Large intestine (tissue), 3 donors: Measurements from ENCODE around the gene SIRT6. TPM values are rescaled to one million over a fixed set of nuclear protein-coding genes. Genes with fewer than 3 reads are reported as not detected.
A peak's percentile ranks its signal among the peaks of the same experiment; 100 is the strongest.
"Not testable (repeated sequence)": the region's sequence is repeated elsewhere in the genome, so short reads cannot be mapped to it uniquely, and the experiment has no call there.

ENCODE experiments used
- DNase-seq, 2 donors: peaks; one replicate each; pipeline versions ENCODE4 v3.0.0 to v3.0.0-alpha.2; 2013
- H3K27ac ChIP-seq: one replicate; pipeline ENCODE4 v1.5.1; 2013; ENCODE audit warnings: low read length
- H3K27me3 ChIP-seq: 2 replicates; pipeline ENCODE4 v1.6.1; 2013; ENCODE audit warnings: low read length; ENCODE audit not compliant: control insufficient read depth, insufficient read depth
- H3K36me3 ChIP-seq: 2 replicates; pipeline ENCODE4 v1.6.1; 2013; ENCODE audit warnings: low read length; ENCODE audit not compliant: control insufficient read depth, insufficient read depth
- H3K4me1 ChIP-seq: one replicate; pipeline ENCODE4 v1.6.1; 2013; ENCODE audit warnings: low read length; ENCODE audit not compliant: control insufficient read depth, insufficient read depth
- H3K4me3 ChIP-seq: one replicate; pipeline ENCODE4 v1.5.1; 2013; ENCODE audit warnings: low read length
- H3K9me3 ChIP-seq: one replicate; pipeline ENCODE4 v1.6.1; 2013; ENCODE audit warnings: mild to moderate bottlenecking, low read depth, low read length, moderate library complexity; ENCODE audit not compliant: control insufficient read depth
- WGBS: methylation state at CpG from one replicate; pipeline ENCODE4 v1.1.5; 2013; ENCODE audit warnings: low lambda C conversion rate; ENCODE audit not compliant: insufficient coverage; 5-methylcytosine and 5-hydroxymethylcytosine counted together
- polyA plus RNA-seq: library from polyadenylated mRNA; unstranded; fragments of 120-200 nt; gene quantifications from one replicate; pipeline ENCODE4 v1.2.1, GENCODE V29; 2013

Gene SIRT6
- polyA plus RNA-seq, 1 donor, result 27.8 TPM

GRCh38 chr19:4174895-4175668 lies 7.3 kb downstream of the SIRT6 start:
- no peaks in the 10 kb centered on the region for H3K27me3 ChIP-seq
- H3K4me3 ChIP-seq, result no peak overlapping the region
- H3K36me3 ChIP-seq, result peaks cover 43% of the 10 kb centered on the region
- H3K9me3 ChIP-seq, result no peaks in the 10 kb centered on the region
- no peak overlapping the region for H3K27ac ChIP-seq
- no CpG with 5 or more reads among the region's 41 CpGs for WGBS
- peaks cover 16% of the 10 kb centered on the region for H3K4me1 ChIP-seq
- no peak for DNase-seq

- no peak for DNase-seq
- Histone ChIP-seq H3K36me3 (peaks cover 43% of the 10 kb centered on the region), H3K4me3 (no peak overlapping the region), H3K27ac (no peak overlapping the region), H3K9me3 (no peaks in the 10 kb centered on the region), H3K27me3 (no peaks in the 10 kb centered on the region), H3K4me1 (peaks cover 16% of the 10 kb centered on the region)
- no CpG with 5 or more reads among the region's 21 CpGs for WGBS
Observed at GRCh38 chr19:4174213-4174894, 8.0 kb downstream of the SIRT6 start.

GRCh38 chr19:4173479-4174212 lies 8.7 kb downstream of the SIRT6 start:
- WGBS, result no CpG with 5 or more reads among the region's 11 CpGs
- DNase-seq, result no peak
- no peak overlapping the region for H3K27ac ChIP-seq

GRCh38 chr19:4172861-4173473 lies 9.4 kb downstream of the SIRT6 start:
- Histone ChIP-seq H3K9me3 (no peaks in the 10 kb centered on the region), H3K4me1 (peaks cover 16% of the 10 kb centered on the region), H3K27ac (no peak overlapping the region), H3K36me3 (peaks cover 42% of the 10 kb centered on the region), H3K27me3 (no peaks in the 10 kb centered on the region), H3K4me3 (peak overlapping the region; percentile 6)
- no CpG with 5 or more reads among the region's 45 CpGs for WGBS
- DNase-seq, result peak; percentile 57 to 71

More at GRCh38 chr19:4173479-4174212, 8.7 kb downstream of the SIRT6 start:
- Histone ChIP-seq H3K27me3 (no peaks in the 10 kb centered on the region), H3K4me3 (peak overlapping the region; percentile 6), H3K4me1 (peaks cover 16% of the 10 kb centered on the region), H3K36me3 (peaks cover 38% of the 10 kb centered on the region), H3K9me3 (no peaks in the 10 kb centered on the region)

- Histone ChIP-seq H3K4me1 (peaks cover 16% of the 10 kb centered on the region), H3K36me3 (peaks cover 36% of the 10 kb centered on the region), H3K9me3 (no peaks in the 10 kb centered on the region), H3K4me3 (no peak overlapping the region), H3K27me3 (no peaks in the 10 kb centered on the region), H3K27ac (no peak overlapping the region)
- WGBS, result no CpG with 5 or more reads among the region's 22 CpGs
- DNase-seq, result no peak
Observed at GRCh38 chr19:4171676-4172075, 10.7 kb downstream of the SIRT6 start.

GRCh38 chr19:4164262-4164661 lies 18.1 kb downstream of the SIRT6 start:
- Histone ChIP-seq H3K27me3 (no peaks in the 10 kb centered on the region), H3K36me3 (peaks cover 29% of the 10 kb centered on the region), H3K4me1 (no peaks in the 10 kb centered on the region), H3K4me3 (no peak overlapping the region), H3K9me3 (no peaks in the 10 kb centered on the region), H3K27ac (no peak overlapping the region)
- WGBS, result 73% methylated on average over 3 of the region's 11 CpGs
- no peak for DNase-seq

GRCh38 chr19:4161415-4162077 lies 20.8 kb downstream of the SIRT6 start:
- Histone ChIP-seq H3K9me3 (no peaks in the 10 kb centered on the region), H3K27ac (no peak overlapping the region), H3K36me3 (peaks cover 38% of the 10 kb centered on the region), H3K27me3 (no peaks in the 10 kb centered on the region), H3K4me3 (no peak overlapping the region), H3K4me1 (peaks cover 10% of the 10 kb centered on the region)
- no CpG with 5 or more reads among the region's 7 CpGs for WGBS
- no peak for DNase-seq

- H3K27ac ChIP-seq, H3K4me3 ChIP-seq, DNase-seq, H3K9me3 ChIP-seq, H3K27me3 ChIP-seq: not testable (repeated sequence)
- WGBS, result no CpG with 5 or more reads among the region's 8 CpGs
- Histone ChIP-seq H3K4me1 (peaks cover 18% of the 10 kb centered on the region), H3K36me3 (peaks cover 32% of the 10 kb centered on the region)
Observed at GRCh38 chr19:4157971-4158370, 24.4 kb downstream of the SIRT6 start.

- Histone ChIP-seq H3K4me3 (no peak overlapping the region), H3K36me3 (peaks cover 32% of the 10 kb centered on the region), H3K27ac (no peak overlapping the region), H3K9me3 (peaks cover 2% of the 10 kb centered on the region), H3K4me1 (peaks cover 26% of the 10 kb centered on the region), H3K27me3 (no peaks in the 10 kb centered on the region)
- no CpG with 5 or more reads among the region's 6 CpGs for WGBS
- DNase-seq, result no peak
Observed at GRCh38 chr19:4157164-4157563, 25.2 kb downstream of the SIRT6 start.
